ENCODE measurements around the gene THOC2. TPM values are rescaled to one million over a fixed set of nuclear protein-coding genes. Genes with fewer than 3 reads are reported as not detected.
"Not testable (repeated sequence)": the region's sequence is repeated elsewhere in the genome, so short reads cannot be mapped to it uniquely, and the experiment has no call there.

Gene THOC2
- total and polyA plus RNA-seq, 12 donors, result 30.0 to 106 (median 63.2) TPM

DNA sequence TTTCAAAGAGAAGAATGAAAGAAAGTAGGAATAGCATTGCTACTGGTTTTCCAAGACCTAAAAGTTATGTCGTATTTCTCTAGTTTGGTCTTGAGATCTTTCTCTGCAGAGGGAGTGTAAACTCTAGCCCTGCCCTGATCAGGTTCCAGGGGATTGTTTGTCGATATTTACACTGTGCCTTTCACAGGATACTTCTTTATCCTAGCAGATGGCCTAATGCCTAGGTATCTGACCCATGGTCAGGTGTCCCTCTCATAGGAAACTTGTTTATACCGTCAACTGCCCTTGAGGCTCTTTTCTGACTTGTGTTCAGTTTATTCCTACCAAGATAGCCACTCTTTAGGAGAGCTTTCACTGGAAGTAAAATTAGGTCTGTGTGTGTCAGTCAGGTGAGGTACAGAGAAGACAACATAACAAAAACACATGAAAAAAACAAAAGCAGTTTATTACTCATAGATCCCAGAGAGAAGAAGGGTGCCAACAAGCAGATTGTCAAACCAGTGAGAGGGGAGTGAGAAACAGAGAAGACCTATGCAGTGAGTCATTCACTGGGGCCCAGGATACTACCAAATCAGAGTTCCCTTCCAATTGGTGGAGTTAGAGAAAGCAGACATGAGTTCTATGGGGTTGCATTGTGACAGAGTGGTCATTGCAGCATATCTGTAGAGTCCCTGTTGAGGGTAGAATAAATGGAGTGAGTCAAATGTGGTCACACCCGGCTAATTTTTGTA, 40.6 kb upstream of the THOC2 start:
- DNase-seq, result no peak
- no peaks in the 10 kb centered on the region for H3K9me3 ChIP-seq (replicated peaks in 1 of 3)
- H3K36me3 ChIP-seq (replicated peaks in 1 of 2), result no peaks in the 10 kb centered on the region
- intact Hi-C loops (cut with DNase I), result no loop called here
- 73 to 89% (median 84%) methylated on average over 3 to 4 of the region's 4 CpGs for WGBS, 4 donors
- H3K4me3 ChIP-seq, result no peak overlapping the region
- no peak overlapping the region for H3K27ac ChIP-seq
- no peaks in the 10 kb centered on the region for H3K27me3 ChIP-seq
- TF ChIP-seq POLR2A (IDR thresholded peaks at IDR 0.05), result no peak
- TF ChIP-seq, protein P1, sequence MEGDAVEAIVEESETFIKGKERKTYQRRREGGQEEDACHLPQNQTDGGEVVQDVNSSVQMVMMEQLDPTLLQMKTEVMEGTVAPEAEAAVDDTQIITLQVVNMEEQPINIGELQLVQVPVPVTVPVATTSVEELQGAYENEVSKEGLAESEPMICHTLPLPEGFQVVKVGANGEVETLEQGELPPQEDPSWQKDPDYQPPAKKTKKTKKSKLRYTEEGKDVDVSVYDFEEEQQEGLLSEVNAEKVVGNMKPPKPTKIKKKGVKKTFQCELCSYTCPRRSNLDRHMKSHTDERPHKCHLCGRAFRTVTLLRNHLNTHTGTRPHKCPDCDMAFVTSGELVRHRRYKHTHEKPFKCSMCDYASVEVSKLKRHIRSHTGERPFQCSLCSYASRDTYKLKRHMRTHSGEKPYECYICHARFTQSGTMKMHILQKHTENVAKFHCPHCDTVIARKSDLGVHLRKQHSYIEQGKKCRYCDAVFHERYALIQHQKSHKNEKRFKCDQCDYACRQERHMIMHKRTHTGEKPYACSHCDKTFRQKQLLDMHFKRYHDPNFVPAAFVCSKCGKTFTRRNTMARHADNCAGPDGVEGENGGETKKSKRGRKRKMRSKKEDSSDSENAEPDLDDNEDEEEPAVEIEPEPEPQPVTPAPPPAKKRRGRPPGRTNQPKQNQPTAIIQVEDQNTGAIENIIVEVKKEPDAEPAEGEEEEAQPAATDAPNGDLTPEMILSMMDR (IDR thresholded peaks at IDR 0.05), result no peak
- H3K4me1 ChIP-seq (replicated peaks in 1 of 2), result no peaks in the 10 kb centered on the region

DNA sequence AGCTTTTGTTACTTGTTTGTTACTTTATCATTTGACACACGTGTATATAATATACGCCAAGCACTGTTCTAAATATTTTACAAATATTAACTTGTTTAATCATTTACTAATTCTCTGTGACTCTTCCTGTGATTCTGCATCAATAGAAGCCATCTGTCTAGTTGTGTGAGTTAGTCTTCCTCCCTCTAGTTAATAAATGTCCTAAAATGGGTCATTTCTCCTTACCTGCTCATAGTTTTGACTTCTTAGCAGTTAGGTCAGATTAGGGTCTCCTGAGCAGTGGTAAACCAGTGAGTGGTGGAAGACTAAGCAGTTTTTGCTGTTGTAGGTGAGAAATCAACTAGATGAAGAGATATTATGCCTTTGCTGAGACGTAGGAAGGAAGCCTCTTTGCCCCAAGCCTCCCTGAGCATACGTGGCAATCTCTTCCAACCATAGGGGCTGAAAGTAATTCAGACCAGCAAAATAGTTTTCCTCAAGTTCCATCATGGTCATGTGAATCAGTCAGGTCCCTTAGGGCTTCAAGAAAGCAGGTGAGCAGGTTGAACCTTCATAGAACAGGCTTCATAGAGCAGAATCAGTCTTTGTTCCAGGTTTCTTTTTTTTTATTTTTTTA, 38.7 kb upstream of the THOC2 start:
- WGBS, 4 donors, result 64 to 75% (median 72%) methylated on average over 4 of the region's 4 CpGs
- intact Hi-C loops (cut with DNase I), result no loop called here
- TF ChIP-seq POLR2A (IDR thresholded peaks at IDR 0.05), result no peak
- TF ChIP-seq, protein P1 (IDR thresholded peaks at IDR 0.05), result no peak

DNA sequence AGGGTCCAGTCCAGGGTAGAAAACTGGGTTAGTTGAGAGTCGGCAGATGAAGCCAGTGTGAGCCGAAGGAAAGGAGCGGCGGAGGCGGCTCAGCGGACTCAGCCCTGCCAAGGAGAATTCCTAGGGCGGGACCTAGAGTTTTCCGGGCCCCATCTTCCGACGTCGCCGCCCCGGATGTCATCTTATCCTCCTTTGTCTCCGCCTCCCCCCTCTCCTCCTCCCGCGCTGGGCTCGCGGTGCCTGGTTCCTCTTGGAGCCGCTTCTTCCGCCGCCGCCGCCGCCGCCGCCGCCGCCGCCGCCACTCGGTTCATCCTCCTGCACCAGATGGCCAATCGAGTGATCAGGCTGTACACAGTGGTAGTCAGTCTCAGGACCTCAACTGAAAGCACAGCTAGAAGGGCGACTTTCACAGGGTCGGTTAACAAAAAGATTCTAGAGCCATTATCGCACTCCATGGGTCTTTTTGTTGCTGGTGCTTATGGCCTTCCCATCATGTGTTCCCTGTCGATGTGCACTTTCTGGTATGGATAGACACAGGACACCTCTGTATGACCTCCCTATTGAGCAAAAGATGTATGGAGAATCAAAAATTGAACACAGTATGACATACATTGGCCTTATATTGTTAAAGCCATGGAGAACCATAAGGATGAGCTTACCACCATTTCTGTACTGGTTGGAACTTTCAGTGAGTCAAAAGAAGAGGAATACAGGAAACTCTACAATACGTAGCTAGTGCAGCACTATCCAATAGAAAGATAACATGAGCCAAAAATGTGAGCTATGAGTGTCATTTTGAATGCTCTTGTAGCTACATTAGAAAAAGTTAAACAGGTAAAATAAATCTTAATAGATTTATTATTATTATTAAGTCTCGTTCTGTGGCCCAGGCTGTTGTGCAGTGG, 32.4 kb upstream of the THOC2 start:
- Histone ChIP-seq H3K4me1 (replicated peaks in 1 of 2) (no peaks in the 10 kb centered on the region), H3K36me3 (replicated peaks in 1 of 2) (no peaks in the 10 kb centered on the region), H3K4me3 (peak overlapping the region in 2 of 4 donors; percentile 12 to 37), H3K9me3 (replicated peaks in 1 of 3) (no peaks in the 10 kb centered on the region), H3K27ac (peak overlapping the region in 2 of 5 donors; percentile 47 to 67), H3K27me3 (no peaks in the 10 kb centered on the region)
- intact Hi-C loops (cut with DNase I), result no loop called here
- 5 to 36% (median 21%) methylated on average over 8 to 38 of the region's 38 CpGs for WGBS, 4 donors
- peak; percentile 80 to 93 (median 89) for DNase-seq
- TF ChIP-seq, protein P1 (IDR thresholded peaks at IDR 0.05), result no peak

More for the DNA sequence above, 38.7 kb upstream of the THOC2 start:
- no peak for DNase-seq
- Histone ChIP-seq H3K27me3 (no peaks in the 10 kb centered on the region), H3K4me1 (replicated peaks in 1 of 2) (no peaks in the 10 kb centered on the region), H3K9me3 (replicated peaks in 1 of 3) (no peaks in the 10 kb centered on the region), H3K4me3 (no peak overlapping the region), H3K36me3 (replicated peaks in 1 of 2) (no peaks in the 10 kb centered on the region), H3K27ac (no peak overlapping the region)

DNA sequence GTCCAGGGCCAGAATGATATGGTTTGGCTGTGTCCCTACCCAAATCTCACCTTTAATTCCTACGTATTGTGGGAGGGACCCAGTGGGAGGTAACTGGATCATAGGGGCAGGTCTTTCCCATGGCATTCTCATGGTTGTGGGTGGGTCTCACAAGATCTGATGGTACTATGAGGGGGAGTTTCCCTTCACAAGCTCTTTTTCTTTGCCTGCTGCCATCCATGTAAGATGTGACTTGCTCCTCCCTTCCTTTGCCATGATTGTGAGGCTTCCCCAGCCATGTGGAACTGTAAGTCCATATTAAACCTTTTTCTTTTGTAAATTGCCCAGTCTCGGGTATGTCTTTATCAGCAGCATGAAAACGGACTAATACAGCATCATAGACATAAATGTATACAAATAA, 27.0 kb upstream of the THOC2 start:
- H3K4me3 ChIP-seq; DNase-seq; H3K36me3 ChIP-seq (replicated peaks in 1 of 2); H3K27me3 ChIP-seq; H3K9me3 ChIP-seq (replicated peaks in 1 of 3); H3K4me1 ChIP-seq (replicated peaks in 1 of 2); H3K27ac ChIP-seq; intact Hi-C loops (cut with DNase I): not testable (repeated sequence)
- 66 to 84% (median 79%) methylated on average over 3 of the region's 3 CpGs for WGBS, 4 donors

DNA sequence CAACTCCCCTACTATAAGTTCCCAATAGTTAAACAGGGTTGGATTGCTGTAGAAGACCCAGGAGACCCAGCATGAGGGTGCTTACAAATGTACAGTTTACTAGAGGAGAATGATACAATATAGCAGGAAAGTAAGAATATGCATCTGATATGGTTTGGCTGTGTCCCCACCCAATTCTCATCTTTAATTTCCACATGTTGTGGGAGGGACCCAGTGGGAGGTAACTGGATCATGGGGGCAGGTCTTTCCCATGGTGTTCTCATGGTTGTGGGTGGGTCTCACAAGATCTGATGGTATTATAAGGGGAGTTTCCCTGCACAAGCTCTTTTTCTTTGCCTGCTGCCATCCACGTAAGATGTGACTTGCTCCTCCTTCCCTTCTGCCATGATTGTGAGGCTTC, 24.9 kb upstream of the THOC2 start:
- DNase-seq; H3K9me3 ChIP-seq (replicated peaks in 1 of 3); intact Hi-C loops (cut with DNase I); H3K27me3 ChIP-seq; H3K4me1 ChIP-seq (replicated peaks in 1 of 2); H3K36me3 ChIP-seq (replicated peaks in 1 of 2); H3K4me3 ChIP-seq; H3K27ac ChIP-seq: not testable (repeated sequence)
- WGBS, 4 donors, result 73 to 100% (median 95%) methylated on average over 1 of the region's 1 CpG

All from adrenal gland (tissue), 12 donors.